Karpas-422 (cell line): Measurements from ENCODE around the gene TBC1D1. TPM values are rescaled to one million over a fixed set of nuclear protein-coding genes. Genes with fewer than 3 reads are reported as not detected.

Experiments used
- DNase-seq: peaks from one replicate; pipeline ENCODE4 v3.0.0-alpha.2; 2015
- H2AFZ ChIP-seq: fragments of 200-600 bp; sonication (generic); 2 replicates; pipeline ENCODE4 v1.6.1; 2014; ENCODE audit warnings: antibody characterized with exemption, low read length, mixed read lengths
- H3K27ac ChIP-seq: fragments of 200-600 bp; sonication (generic); 2 replicates; pipeline ENCODE4 v1.5.1; 2014; ENCODE audit warnings: mild to moderate bottlenecking, low read length, moderate library complexity
- H3K27me3 ChIP-seq: fragments of 200-600 bp; sonication (generic); 2 replicates; pipeline ENCODE4 v1.6.1; 2014; ENCODE audit warnings: low read length, mixed read lengths
- H3K36me3 ChIP-seq: fragments of 200-600 bp; sonication (generic); 2 replicates; pipeline ENCODE4 v1.6.1; 2014; ENCODE audit warnings: low read length, mixed read lengths; ENCODE audit not compliant: insufficient read depth
- H3K4me1 ChIP-seq: fragments of 200-600 bp; sonication (generic); 2 replicates; pipeline ENCODE4 v1.6.1; 2014; ENCODE audit warnings: mild to moderate bottlenecking, low read length, mixed read lengths
- H3K4me2 ChIP-seq: fragments of 200-600 bp; sonication (generic); 2 replicates; pipeline ENCODE4 v1.6.1; 2014; ENCODE audit warnings: low read length, low read depth, mild to moderate bottlenecking; ENCODE audit not compliant: poor library complexity, severe bottlenecking
- H3K4me3 ChIP-seq: fragments of 200-600 bp; sonication (generic); 2 replicates; pipeline ENCODE4 v1.5.1; 2014; ENCODE audit warnings: mild to moderate bottlenecking, antibody characterized with exemption, low read length, mixed read lengths
- H3K79me2 ChIP-seq: fragments of 200-600 bp; sonication (generic); 2 replicates; pipeline ENCODE4 v1.6.1; 2014; ENCODE audit warnings: mild to moderate bottlenecking, low read length, mixed read lengths
- H3K9ac ChIP-seq: fragments of 200-600 bp; sonication (generic); 2 replicates; pipeline ENCODE4 v1.6.0; 2014; ENCODE audit warnings: low read length
- H3K9me2 ChIP-seq: fragments of 200-600 bp; sonication (generic), shearing (Covaris generic); replicated peaks from 2 replicates; pipeline ENCODE4 v1.6.0; 2014; ENCODE audit warnings: mild to moderate bottlenecking, low read length, moderate library complexity; ENCODE audit not compliant: insufficient read depth
- H3K9me3 ChIP-seq: fragments of 300-700, 200-600 bp; sonication (generic); 2 replicates; pipeline ENCODE4 v1.6.1; 2014; ENCODE audit warnings: low read length, mixed read lengths
- H4K20me1 ChIP-seq: fragments of 200-600 bp; sonication (generic); 2 replicates; pipeline ENCODE4 v1.6.1; 2014; ENCODE audit warnings: mild to moderate bottlenecking, antibody characterized with exemption, low read length, low read depth; ENCODE audit not compliant: insufficient read depth
- total RNA-seq: library from RNA; depleted of rRNA; stranded (reverse); fragments of >200 nt; shearing (Covaris generic); gene quantifications from 2 replicates; pipeline ENCODE4 v1.2.3, GENCODE V29; 2014; ENCODE audit warnings: low replicate concordance

TBC1D1 gene
- total RNA-seq, 1 experiment from 2014 or later: 30.5 TPM

GRCh38 chr4:38114386-38115150 is 223.7 kb downstream of the TBC1D1 start:
- Histone ChIP-seq H3K9me3 (no peaks in the 10 kb centered on the region), H3K36me3 (no peaks in the 10 kb centered on the region), H3K27me3 (no peaks in the 10 kb centered on the region)

GRCh38 chr4:38115601-38116000 is 224.7 kb downstream of the TBC1D1 start:
- no peaks in the 10 kb centered on the region for H4K20me1 ChIP-seq
- peaks cover 6% of the 10 kb centered on the region; the same call in 1 of the 2 replicates for H3K4me1 ChIP-seq
- no peaks in the 10 kb centered on the region for H3K9me3 ChIP-seq
- H3K9ac ChIP-seq: no peak overlapping the region
- no peaks in the 10 kb centered on the region for H3K27me3 ChIP-seq
- no peak overlapping the region for H2AFZ ChIP-seq
- H3K36me3 ChIP-seq: no peaks in the 10 kb centered on the region
- no peak for DNase-seq
- no peak overlapping the region for H3K4me3 ChIP-seq
- no peaks in the 10 kb centered on the region for H3K9me2 ChIP-seq
- H3K79me2 ChIP-seq: no peaks in the 10 kb centered on the region
- no peak overlapping the region for H3K27ac ChIP-seq
- no peak overlapping the region for H3K4me2 ChIP-seq

More at GRCh38 chr4:38114386-38115150, 223.7 kb downstream of the TBC1D1 start:
- no peak overlapping the region for H2AFZ ChIP-seq
- DNase-seq: no peak
- no peak overlapping the region for H3K4me3 ChIP-seq
- H3K27ac ChIP-seq: no peak overlapping the region
- H3K9ac ChIP-seq: no peak overlapping the region
- no peak overlapping the region for H3K4me2 ChIP-seq
- peaks cover 6% of the 10 kb centered on the region; the same call in 1 of the 2 replicates for H3K4me1 ChIP-seq
- no peaks in the 10 kb centered on the region for H3K9me2 ChIP-seq
- H3K79me2 ChIP-seq: no peaks in the 10 kb centered on the region
- H4K20me1 ChIP-seq: no peaks in the 10 kb centered on the region

DNA sequence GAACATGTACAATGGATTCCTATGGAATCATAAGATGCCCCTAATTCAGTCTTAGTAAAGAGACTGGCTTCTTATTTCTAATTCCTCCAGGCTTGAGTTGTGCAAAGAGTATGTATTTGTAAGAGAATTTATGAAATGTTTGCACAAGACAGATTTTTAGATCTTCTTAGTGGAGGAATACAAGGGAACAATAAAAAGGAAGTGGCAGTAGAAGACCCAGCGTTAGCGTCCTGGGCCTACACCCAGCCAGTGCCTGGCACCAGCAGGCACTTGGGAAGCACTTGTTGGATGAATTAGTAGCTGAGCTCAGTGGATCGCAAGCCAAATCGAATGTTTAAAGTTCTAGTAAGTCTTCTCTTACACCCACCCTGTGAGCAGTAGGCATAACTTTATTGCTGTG is 226.7 kb downstream of the TBC1D1 start:
- Histone ChIP-seq H3K79me2 (no peaks in the 10 kb centered on the region), H2AFZ (no peak overlapping the region), H3K27me3 (no peaks in the 10 kb centered on the region), H4K20me1 (no peaks in the 10 kb centered on the region), H3K9me2 (no peaks in the 10 kb centered on the region), H3K9me3 (no peaks in the 10 kb centered on the region), H3K4me1 (peaks cover 1% of the 10 kb centered on the region; the same call in 1 of the 2 replicates), H3K4me3 (no peak overlapping the region), H3K27ac (no peak overlapping the region), H3K36me3 (no peaks in the 10 kb centered on the region), H3K4me2 (no peak overlapping the region), H3K9ac (no peak overlapping the region)
- DNase-seq: no peak

DNA sequence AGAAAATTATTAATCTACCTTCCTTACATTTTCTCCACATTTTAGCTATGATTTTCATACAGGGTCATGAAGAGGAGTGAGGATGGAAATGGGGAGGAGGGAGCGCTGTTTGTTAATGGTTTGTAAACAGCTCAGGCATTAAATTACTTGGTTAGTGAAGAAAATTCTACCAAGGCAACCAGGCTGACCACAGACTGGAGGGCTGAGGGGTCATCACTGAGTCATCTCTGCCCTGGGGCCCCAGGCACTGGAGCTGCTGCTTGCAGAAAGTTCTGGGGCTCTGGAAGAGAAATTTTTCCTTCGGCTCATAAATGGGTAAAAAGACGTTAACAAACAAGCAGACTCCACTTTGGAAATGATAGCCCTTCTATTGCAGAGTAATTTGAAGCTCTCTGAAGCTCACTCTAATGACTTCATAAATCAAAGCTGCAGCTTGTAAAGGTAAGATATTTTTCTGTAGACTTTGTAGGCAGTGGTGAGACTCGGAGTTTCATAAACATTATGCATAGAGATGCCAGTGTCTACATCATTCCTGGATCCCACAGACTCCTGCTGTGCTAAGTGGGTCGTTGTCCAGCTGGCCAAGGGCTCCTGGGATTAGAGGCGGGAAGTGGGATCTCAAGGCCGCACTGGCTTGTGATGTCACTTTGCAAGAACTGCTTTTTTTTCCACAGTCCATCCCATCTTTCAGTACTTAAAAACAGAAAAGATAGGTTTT is 228.9 kb downstream of the TBC1D1 start:
- Histone ChIP-seq H3K4me1 (no peaks in the 10 kb centered on the region), H3K4me2 (no peak overlapping the region), H3K9me3 (no peaks in the 10 kb centered on the region), H3K79me2 (no peaks in the 10 kb centered on the region), H4K20me1 (no peaks in the 10 kb centered on the region), H3K27ac (no peak overlapping the region), H3K27me3 (no peaks in the 10 kb centered on the region), H3K9me2 (no peaks in the 10 kb centered on the region), H3K9ac (no peak overlapping the region), H3K4me3 (no peak overlapping the region), H3K36me3 (no peaks in the 10 kb centered on the region), H2AFZ (no peak overlapping the region)
- no peak for DNase-seq

GRCh38 chr4:38120772-38121171 is 229.9 kb downstream of the TBC1D1 start:
- H3K27ac ChIP-seq: no peak overlapping the region
- H3K9me2 ChIP-seq: no peaks in the 10 kb centered on the region
- H4K20me1 ChIP-seq: no peaks in the 10 kb centered on the region
- H2AFZ ChIP-seq: no peak overlapping the region
- H3K9me3 ChIP-seq: no peaks in the 10 kb centered on the region
- H3K4me1 ChIP-seq: no peaks in the 10 kb centered on the region
- no peak for DNase-seq
- H3K4me3 ChIP-seq: no peak overlapping the region
- no peaks in the 10 kb centered on the region for H3K36me3 ChIP-seq
- no peaks in the 10 kb centered on the region for H3K79me2 ChIP-seq
- no peak overlapping the region for H3K9ac ChIP-seq
- H3K27me3 ChIP-seq: no peaks in the 10 kb centered on the region
- H3K4me2 ChIP-seq: no peak overlapping the region

GRCh38 chr4:38122060-38122459 is 231.2 kb downstream of the TBC1D1 start:
- Histone ChIP-seq H4K20me1 (no peaks in the 10 kb centered on the region), H3K27ac (no peak overlapping the region), H3K9me2 (no peaks in the 10 kb centered on the region), H3K4me2 (no peak overlapping the region), H3K79me2 (no peaks in the 10 kb centered on the region), H2AFZ (no peak overlapping the region), H3K36me3 (no peaks in the 10 kb centered on the region), H3K9ac (no peak overlapping the region), H3K4me1 (no peaks in the 10 kb centered on the region), H3K4me3 (no peak overlapping the region), H3K27me3 (no peaks in the 10 kb centered on the region), H3K9me3 (no peaks in the 10 kb centered on the region)
- DNase-seq: no peak

DNA sequence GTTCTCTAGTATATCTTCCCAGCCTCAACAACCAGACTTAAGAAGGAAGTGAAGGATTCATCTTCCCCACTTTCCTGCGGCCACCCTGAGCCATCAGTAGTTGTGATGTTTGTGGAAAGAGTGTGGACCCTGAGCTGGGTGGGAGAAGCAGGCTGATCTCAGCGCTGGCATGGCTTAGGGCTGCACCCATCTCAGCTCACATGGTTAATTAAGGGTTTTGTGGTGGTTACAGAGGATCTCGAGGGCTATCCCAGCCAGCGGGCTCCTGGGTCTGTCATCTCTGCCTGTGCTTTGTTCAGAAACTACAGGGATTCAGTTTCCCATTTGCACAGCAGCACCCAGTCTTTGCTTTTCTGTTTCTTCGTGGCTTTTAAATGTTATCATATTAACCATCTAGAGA is 232.7 kb downstream of the TBC1D1 start:
- no peak overlapping the region for H3K4me2 ChIP-seq
- H3K79me2 ChIP-seq: no peaks in the 10 kb centered on the region
- no peak overlapping the region for H2AFZ ChIP-seq
- no peaks in the 10 kb centered on the region for H3K9me2 ChIP-seq
- no peak overlapping the region for H3K9ac ChIP-seq
- H3K4me1 ChIP-seq: 0 out of 2 replicates have a peak, but pooled peaks cover 2% of the 10 kb centered on the region
- H3K4me3 ChIP-seq: no peak overlapping the region
- no peak overlapping the region for H3K27ac ChIP-seq
- no peaks in the 10 kb centered on the region for H3K9me3 ChIP-seq
- no peaks in the 10 kb centered on the region for H3K27me3 ChIP-seq
- no peaks in the 10 kb centered on the region for H4K20me1 ChIP-seq
- no peak for DNase-seq
- no peaks in the 10 kb centered on the region for H3K36me3 ChIP-seq

- no peak for DNase-seq
- H3K4me2 ChIP-seq: no peak overlapping the region
- no peaks in the 10 kb centered on the region for H3K9me2 ChIP-seq
- no peaks in the 10 kb centered on the region for H3K36me3 ChIP-seq
- no peaks in the 10 kb centered on the region for H3K9me3 ChIP-seq
- 0 out of 2 replicates have a peak, but pooled peaks cover 4% of the 10 kb centered on the region for H3K4me1 ChIP-seq
- no peak overlapping the region for H3K4me3 ChIP-seq
- no peaks in the 10 kb centered on the region for H3K27me3 ChIP-seq
- no peak overlapping the region for H3K27ac ChIP-seq
- H2AFZ ChIP-seq: no peak overlapping the region
- H3K9ac ChIP-seq: no peak overlapping the region
- no peaks in the 10 kb centered on the region for H3K79me2 ChIP-seq
- no peaks in the 10 kb centered on the region for H4K20me1 ChIP-seq
Observed at GRCh38 chr4:38124961-38125360, 234.1 kb downstream of the TBC1D1 start.
